Fibroblast of peridontal ligament (primary cell): Measurements from ENCODE around the gene BMP5.
A peak's percentile ranks its signal among the peaks of the same experiment; 100 is the strongest.
"Not testable (repeated sequence)": the region's sequence is repeated elsewhere in the genome, so short reads cannot be mapped to it uniquely, and the experiment has no call there.

Experiments
- DNase-seq: peaks from one replicate; pipeline ENCODE4 v3.0.0-alpha.2; 2010; ENCODE audit errors: extremely low read depth

BMP5 gene

GRCh38 chr6:55875400-55875799 lies at the start of gene BMP5:
Gene BMP5, minus strand, starts transcription at chr6:55875590. Its CDS starts 725 bp downstream, at chr6:55874865.
- no peak for DNase-seq

GRCh38 chr6:55922406-55922805 lies 47.0 kb upstream of the BMP5 start:
- no peak for DNase-seq

DNA sequence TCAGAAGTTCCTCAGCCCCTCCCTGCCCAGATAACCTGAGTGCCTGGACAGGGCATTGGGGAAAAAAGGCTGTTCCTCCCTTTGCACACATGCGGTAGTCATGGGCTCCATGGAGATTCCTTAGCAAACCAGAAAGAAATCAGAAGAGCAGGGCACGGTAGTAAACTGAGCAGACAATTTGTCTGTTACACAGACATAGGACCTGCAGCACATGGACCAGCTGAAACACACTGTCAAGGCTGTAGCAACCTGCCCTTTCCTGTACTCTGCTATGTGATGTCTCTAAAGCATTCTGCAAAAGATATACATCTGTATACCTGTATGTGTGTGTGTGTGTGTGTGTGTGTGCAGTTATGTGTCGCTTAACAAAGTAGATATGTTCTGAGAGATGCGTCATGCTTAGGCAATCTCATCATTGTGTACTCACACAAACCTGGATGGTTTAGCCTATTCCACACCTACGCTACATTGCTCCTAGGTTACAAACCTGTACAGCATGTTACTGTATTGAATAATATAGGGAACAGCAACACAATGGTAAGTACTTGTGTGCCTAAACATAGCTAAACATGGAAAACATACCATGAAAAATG lies 44.4 kb upstream of the BMP5 start:
- DNase-seq: no peak

DNA sequence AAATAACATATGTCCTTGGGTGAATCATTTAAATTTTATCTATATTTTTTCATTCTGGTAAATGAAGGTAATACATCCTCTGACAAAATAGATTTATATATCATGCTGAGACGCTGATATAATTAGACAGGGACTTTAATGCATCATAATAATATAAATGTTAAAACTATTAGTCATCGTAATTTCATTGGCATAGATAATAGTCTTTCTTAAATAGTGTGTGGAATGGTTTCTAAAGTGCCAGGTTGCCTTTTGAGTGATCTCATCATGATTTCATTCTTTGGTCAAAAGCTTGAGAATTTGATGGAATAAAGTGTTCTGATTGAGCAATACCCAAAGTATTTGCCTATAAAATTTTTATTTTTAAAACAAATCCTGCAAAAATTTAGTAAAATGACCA lies 43.2 kb upstream of the BMP5 start:
- peak; percentile 91 for DNase-seq

GRCh38 chr6:55917751-55918415 lies 42.5 kb upstream of the BMP5 start:
- DNase-seq: peak; percentile 97

DNA sequence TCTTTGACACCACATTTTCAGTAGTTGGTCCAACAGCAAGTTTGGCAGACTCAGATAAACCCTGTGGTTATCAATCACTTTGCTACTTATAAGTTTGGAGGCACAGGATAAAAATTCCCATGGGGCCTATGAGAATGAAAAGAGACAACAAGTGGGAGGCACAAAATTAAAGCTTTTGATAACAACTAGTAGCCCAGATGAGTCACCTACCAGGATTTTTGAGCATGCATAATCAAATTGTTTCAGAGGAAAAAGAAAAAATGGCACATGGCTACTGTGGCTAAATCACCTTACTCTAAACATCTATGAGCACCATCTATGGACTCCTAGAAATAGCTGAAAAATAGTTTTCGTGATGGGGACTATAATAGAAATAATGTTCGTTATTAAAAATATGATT lies 40.8 kb upstream of the BMP5 start:
- DNase-seq: peak; percentile 51

DNA sequence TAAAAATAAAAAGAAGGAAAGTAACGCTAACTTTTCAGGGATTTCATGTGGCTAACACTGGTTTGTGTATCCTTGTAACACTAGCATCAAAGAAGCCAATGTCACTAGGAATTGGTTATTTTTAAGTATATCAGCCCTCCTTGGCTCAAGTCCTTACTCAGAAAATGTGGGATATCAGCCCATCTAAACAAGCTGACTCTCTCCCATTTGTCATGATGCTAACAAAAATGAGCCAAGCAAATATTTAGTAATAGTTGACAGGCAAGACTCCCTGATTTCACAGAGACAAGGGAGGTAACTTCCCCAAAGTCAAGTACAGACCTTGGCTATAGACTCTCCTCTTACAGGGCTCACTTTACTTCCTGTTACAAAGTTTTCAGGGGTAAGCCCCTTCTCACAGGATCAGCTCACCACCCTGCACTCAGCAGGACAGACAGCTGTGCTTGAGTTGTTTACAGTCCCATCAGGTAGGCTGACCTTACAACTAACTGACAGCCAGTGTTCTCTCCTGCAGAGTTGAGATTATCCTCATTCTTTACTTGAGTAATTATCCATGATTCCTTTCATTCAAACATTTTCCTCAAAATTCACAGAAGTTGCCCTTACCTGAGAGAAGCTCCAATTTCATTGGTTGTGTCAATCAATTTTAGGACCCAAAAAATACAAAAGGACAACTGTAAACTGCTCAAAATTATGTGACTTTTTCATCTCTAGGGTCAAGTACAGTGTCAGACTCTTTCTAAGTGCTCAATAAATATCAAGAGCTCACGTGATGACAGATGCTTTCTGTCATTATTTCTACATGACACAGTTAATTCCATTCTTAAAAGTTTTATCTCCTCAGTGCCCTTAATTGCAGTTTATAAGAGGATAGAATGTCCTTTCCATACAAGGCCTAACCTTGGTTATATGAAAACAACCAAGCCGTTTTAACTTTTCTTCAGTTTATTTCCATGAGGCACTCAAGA lies 38.1 kb upstream of the BMP5 start:
- DNase-seq: peak; percentile 40

DNA sequence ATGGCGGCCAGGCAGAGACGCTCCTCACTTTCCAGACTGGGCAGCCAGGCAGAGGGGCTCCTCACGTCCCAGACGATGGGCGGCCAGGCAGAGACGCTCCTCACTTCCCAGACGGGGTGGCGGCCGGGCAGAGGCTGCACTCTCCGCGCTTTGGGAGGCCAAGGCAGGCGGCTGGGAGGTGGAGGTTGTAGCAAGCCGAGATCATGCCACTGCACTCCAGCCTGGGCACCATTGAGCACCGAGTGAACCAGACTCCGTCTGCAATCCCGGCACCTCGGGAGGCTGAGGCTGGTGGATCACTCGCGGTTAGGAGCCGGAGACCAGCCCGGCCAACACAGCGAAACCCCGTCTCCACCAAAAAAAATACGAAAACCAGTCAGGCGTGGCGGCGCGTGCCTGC lies 35.1 kb upstream of the BMP5 start:
- not testable (repeated sequence) for DNase-seq

DNA sequence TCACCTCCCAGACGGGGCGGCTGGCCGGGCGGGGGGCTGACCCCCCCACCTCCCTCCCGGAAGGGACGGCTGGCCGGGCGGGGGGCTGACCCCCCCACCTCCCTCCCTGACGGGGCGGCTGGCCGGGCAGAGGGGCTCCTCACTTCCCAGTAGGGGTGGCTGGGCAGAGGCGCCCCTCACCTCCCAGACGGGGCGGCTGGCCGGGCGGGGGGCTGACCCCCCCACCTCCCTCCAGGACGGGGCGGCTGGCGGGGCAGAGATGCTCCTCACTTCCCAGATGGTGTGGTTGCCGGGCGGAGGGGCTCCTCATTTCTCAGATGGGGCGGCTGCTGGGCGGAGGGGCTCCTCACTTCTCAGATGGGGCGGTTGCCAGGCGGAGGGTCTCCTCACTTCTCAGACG lies 34.5 kb upstream of the BMP5 start:
- not testable (repeated sequence) for DNase-seq

DNA sequence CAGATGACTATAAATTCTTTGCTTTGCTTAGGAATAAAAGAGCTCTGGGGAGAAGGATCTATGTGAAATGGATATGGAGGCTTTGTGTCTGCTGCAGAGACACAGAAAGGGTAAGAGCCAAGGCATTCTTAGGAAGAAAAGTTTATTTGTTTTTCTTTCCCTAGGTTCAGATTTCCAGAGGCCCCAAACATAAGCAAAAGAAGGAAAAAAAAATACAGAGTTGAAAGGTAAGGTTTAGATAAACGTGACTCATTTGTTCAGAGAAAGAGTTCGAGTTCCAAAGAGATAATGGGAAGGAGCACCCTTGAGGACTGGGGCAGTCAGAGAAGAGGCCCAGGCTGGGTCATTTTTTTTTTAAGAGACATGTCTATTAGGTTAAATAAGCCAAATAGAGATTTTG lies 27.4 kb upstream of the BMP5 start:
- no peak for DNase-seq

GRCh38 chr6:55901765-55902270 lies 26.4 kb upstream of the BMP5 start:
- no peak for DNase-seq

DNA sequence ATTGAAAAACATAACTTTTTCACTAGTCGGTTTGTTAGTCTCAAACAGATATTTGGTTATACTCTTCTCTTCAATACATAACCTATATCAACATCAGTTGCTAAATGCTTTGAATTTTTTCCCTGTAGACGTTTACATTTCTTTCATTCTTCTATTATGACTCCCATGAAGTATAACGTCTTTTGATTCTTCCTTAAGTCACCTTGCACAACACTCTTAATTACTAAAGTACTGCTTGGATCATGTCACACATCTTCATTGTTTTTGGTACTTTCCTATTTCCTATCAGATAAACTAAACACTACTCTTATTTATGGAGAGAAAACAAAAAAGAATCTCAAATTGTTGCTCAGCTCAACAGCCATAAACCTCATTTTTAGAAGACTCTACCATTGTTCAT lies 23.0 kb upstream of the BMP5 start:
- DNase-seq: peak; percentile 49

DNA sequence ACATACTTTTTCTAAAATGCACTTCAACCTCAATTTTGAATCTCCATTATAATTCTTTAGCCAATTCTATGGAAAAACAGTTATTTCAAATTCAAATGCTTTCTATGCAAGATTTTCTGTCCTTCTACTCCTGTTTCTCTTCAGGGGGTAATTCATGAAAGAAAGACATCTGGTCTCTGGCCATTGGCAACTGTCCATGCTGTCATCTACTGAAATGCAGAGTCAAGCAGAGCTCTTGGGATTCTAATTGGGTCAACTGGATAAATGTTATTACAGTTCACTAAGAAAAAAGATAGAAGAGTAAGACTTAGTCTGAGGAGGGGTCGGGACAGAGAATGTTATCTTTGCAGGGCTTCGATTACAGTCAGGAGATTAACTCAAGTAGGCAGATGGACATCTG lies 22.0 kb upstream of the BMP5 start:
- DNase-seq: no peak

DNA sequence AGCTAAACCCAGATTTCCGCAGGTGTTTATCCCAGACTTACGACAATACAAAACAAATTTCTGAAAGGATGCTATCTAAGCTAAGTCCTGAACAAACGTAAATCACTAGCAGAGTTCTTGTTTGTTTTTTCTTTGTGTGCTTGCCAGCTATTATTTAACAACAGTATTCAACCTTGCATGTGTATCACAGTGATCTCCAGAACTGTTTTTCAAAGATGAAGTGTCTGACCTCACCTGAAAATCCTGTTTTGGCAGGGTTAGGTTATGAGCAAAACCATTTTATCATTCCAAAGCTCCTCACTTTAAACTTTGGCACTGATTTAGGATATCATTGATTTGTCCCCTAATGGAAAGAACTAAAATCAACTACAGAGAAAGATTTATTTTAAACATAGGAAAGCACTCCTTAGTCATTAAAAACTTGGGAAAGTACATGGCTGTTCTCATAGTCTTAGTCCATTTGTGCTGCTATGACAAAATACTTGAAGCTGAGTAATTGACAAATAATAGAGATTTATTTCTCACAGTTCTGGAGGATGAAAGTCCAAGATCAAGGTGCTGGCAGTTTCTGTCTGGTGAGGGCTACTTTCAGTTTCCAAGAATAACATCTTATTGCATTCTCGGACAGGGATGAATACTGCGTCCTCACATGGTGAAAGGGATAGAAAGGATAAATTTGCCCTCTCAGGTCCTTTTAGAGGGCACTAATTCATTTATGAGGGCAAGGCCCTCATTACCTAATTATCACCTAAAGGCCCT lies 20.8 kb upstream of the BMP5 start:
- DNase-seq: no peak

DNA sequence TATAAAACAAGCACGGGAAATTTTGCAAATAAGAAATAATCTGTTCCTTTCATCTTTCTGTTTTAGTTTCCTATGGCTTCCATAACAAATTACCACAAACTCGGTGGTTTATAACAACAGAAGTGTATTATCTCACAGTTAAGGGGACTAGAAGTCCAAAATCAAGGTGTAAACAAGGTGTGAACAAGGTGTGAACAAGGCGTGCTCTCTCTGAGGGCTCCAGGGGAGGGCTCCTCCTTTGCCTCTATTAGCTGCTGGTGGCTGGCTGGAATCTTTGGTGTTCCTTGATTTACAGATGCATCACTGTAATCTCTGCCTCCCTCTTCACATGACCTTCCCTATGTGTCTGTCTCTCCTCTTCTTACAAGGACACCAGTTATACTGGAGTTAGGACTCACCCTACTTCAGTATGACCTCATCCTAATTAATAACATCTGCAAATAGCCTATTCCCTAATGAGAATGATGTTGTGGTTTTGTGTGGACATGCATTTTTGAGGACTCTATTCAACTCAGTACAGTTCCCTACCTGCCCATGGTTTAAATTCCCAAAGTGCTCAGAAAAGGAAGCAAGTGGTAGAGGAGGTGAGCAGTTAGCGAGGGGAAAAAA lies 17.5 kb upstream of the BMP5 start:
- DNase-seq: no peak

GRCh38 chr6:55888917-55889316 lies 13.5 kb upstream of the BMP5 start:
- DNase-seq: no peak

GRCh38 chr6:55886185-55886836 lies 10.9 kb upstream of the BMP5 start:
- DNase-seq: peak; percentile 61

DNA sequence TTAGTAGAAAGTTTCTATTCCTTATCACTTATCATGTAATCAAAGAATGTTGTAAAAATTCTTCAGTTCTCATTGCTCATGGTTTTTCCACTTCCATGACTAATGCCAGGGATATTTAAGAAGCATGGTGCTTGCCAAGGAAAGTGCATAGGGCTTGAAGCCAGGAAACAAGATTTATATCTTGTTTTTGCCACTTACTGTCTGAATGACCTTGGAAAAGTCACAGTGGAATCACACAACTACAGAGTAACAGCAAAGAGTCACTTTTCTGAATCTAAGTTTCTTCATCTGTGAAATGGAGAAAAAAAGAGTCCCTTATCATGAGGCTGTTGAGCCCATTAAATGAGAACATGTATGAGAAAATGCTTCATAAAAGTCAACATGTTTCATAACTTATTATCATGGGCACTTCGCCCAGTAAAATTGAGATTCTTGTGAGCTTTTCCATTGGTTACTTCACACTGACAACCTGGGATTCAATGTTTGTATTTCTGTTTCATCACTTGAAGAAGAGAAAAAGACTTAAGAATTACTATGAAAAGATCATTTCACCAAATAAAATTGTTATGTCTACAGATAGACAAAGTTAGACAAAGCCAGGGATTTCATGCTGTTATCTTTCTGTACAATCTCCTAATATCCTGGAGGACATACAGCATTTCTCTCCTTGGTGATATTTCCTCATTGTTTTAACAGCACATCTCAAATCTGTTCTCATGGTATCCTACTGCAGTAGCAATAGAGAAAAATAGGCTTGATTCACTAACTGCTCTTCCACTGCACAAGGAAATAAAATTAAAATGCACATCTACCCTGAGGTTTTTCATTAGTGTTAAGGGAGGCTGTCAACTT lies 7.6 kb upstream of the BMP5 start:
- DNase-seq: peak; percentile 85

DNA sequence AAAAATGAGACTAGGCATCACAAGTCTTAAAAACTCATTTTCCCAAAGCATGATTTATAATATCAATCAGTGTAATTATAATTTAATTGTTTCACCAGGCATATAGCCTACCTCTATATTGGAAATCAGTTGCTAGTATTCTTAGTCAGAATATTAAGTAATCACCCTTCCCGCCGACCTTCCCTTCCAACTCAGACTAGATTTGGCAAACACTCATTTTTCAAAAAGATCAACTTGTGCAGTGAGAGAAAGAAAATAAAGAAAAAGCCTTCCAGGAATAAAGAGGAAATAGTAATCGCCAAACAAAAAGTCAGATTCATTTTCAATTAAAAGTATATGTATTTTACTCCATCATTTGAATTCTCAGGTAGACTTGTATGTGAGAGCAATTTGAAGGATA lies 1.9 kb upstream of the BMP5 start:
- no peak for DNase-seq

GRCh38 chr6:55874316-55874715 lies 1.1 kb downstream of the BMP5 start:
- no peak for DNase-seq
